GM18507 (cell line): ENCODE measurements around the gene FGF18.
"Not testable (repeated sequence)": the region's sequence is repeated elsewhere in the genome, so short reads cannot be mapped to it uniquely, and the experiment has no call there.

ENCODE experiments used
- DNase-seq: peaks from one replicate; pipeline ENCODE4 v3.0.0; 2011; ENCODE audit warnings: low read depth; ENCODE audit not compliant: insufficient read length; ENCODE audit errors: extremely low spot score
- FAIRE-seq: peaks from 2 replicates; lab custom pipeline; 2011; peaks lifted over from hg19 to GRCh38; lab: Jason Lieb, UNC

The FGF18 gene

DNA sequence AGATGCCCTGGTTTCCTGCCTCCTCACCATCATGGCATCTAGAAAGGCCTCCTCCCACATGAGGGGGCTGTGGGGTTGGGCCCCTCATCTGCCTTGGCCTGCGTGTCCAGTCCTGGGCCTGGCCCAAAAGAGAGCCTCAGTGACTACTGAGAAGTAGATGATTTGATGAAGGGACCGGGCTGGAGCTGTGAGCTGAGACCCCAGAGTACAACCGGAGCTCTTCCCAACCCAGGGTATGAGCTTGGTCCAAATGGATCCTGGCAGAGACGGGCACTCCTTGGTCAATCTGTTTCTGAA, 62.9 kb downstream of the FGF18 start:
- DNase-seq (no peak), FAIRE-seq (no peak)

- FAIRE-seq (no peak), DNase-seq (no peak)
Observed at GRCh38 chr5:171483551-171484135, 64.2 kb downstream of the FGF18 start.

GRCh38 chr5:171484460-171484899, 65.0 kb downstream of the FGF18 start:
- FAIRE-seq (no peak), DNase-seq (peak; percentile 20)

DNA sequence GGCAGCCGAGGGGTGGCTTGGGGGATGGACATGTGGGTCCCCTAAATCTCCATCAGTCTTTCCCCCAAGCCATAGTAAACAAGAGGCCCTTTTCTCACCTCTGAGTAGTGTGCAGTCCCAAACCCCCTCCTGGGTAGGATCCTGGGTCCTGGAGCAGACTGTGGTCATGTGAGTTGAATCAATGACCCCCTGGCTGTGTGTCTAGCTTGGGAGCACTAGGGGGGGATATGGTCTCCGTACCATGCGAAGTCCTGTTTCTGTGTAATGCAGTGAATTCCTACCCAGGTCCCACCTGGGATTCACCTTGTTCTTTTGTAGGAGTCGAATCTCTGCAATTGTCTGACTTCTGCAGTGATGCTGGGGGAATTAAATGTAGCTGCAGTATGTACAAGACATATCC, 66.2 kb downstream of the FGF18 start:
- DNase-seq, result no peak
- FAIRE-seq, result no peak

GRCh38 chr5:171486613-171487012, 67.2 kb downstream of the FGF18 start:
- FAIRE-seq, result no peak
- no peak for DNase-seq

DNA sequence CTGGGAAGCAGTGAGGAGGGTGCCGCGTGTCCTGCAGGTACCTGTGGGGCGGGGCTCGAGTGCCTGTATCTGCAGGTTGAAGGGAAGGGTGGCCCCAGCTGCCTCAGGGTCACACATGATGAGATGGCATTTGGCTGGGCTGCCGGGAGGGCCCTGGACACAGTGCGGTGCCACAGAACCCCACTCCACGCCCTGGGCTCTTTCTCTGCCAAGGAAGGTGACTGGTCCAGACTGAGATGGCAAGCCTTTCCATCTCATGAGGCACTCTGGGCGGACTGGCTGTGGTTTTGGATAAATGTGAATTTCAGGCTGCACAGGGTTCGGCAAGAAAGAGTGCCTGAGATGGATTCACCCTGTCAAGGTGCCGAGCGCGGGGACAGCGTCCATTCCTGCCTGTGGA, 69.4 kb downstream of the FGF18 start:
- no peak for FAIRE-seq
- no peak for DNase-seq

GRCh38 chr5:171492781-171493180, 73.3 kb downstream of the FGF18 start:
- no peak for DNase-seq

DNA sequence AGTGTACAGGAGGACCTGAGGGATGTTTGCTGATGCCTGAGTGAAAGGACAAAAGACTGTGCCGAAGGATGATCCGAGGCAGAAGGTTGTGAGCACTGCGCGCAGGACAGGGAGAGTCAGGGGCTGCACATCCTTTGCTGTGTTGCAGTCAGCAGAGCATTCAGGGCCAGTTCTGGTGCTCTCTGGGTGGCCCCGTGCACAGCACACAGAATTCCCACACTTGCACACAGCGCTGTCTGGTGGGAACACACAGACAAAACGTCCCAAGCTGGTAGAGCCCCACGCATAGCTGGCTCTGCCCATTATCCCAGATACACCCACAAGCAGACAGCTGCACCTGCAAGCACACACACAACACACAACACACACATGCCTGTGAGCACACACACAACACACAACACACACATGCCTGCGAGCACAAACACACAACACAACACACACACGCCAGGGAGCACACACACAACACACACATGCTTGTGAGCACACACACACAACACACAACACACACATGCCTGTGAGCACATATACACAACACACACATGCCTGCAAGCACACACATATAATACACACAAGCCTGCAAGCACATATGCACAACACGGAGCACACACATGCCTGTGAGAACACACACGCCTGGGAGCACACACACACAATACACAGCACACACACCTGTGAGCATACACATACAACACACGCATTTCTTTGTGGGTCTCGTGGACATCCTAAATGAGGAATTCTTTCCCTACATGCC, 74.4 kb downstream of the FGF18 start:
- no peak for FAIRE-seq

More at GRCh38 chr5:171492781-171493180, 73.3 kb downstream of the FGF18 start:
- no peak for FAIRE-seq

DNA sequence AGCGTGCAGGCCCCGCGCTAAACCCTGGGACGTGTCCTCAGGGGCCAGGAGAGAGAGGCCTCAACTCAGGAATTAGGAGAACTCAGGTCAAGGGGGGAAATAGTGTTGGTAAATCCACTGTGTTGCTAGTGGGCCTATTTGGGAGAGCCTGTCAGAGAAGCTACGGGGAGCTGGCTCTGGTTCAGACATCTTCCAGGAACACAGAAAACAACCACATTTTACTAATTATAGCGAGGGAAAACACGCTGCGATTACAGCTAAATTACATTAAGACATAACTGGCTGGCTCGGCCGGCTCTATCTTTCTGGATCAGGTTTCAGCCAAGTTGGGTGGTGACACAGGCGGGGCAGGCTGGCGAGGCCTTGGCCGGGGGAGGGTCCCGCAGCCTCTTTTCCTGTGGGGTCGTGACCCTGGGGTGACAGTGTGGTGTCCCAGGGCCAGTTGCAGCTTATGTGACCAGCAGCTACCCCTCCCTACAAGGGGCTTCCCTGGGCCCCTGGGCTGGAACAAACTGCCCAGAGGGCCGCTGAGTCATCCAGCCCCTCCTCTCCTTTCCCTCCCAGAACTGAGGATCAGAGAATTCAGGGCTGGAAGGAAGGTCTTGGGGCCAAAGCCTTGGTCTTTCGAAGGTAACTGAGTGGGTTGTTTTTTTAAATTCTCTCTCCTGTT, 75.1 kb downstream of the FGF18 start:
- FAIRE-seq (no peak), DNase-seq (no peak)

More for the DNA sequence above, 74.4 kb downstream of the FGF18 start:
- DNase-seq, result no peak

DNA sequence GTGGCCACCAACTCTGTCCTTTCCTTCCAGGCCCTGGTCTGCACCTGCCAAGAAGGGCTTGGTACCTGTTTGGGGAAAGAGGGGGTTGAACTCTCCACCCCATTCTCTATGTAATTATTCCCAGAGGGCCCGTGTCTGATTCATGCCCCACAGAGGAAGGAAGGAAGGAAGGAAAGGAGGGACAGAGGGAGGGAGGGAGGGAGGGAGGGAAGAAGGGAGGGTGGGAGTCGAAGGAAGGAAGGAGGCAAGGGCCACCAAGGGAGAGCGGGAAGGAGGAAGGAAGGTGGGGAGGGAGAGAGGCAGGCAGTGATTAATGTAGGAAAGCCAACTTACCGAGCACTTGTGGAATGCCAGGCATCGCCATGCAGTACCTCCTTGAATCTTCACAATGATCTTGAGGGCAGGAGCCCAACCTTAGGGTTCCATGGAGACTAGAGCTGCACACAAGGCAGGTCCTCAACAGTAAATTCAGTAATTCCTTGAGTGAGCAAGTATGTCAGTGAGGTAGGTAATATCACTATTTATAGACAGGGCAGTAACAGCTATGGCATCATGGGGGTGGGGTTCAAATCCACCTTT, 75.8 kb downstream of the FGF18 start:
- no peak for FAIRE-seq
- no peak for DNase-seq

DNA sequence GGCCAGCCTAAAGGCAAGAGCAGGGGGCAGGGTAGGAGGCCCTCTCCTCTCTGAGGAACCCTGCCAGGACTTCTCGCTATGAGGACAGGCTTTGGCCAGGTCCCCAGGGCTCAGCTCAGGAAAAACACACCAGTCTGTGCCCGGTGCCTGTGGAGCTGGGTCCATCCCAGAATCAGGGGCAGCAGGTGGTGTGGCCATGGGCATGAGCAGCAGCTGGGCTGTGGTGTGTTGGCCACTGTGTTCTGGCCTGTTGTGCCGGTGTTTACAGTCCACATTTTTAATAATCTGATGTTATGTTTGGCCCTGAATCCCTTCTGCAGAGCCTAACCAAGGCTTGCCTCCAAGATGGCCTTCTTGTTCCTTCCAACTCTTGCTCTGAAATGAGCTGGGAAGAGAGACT, 77.0 kb downstream of the FGF18 start:
- FAIRE-seq, result no peak

DNA sequence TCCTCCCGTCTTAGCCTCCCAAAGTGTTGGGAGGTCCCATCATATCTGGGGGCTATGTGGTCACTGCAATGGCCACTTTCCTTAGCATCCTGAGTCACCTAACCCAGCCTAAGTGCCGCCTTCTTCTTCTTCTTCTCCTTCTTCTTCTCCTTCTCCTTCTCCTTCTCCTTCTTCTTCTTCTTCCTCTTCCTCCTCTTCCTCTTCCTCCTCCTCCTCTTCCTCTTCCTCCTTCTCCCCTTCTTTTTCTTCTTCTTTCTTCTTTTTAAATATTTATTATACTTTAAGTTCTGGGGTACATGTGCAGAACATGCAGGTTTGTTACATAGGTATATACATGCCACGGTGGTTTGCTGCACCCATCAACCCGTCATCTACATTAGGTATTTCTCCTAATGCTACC, 78.0 kb downstream of the FGF18 start:
- DNase-seq, FAIRE-seq: not testable (repeated sequence)

More for the DNA sequence above, 77.0 kb downstream of the FGF18 start:
- no peak for DNase-seq

GRCh38 chr5:171498166-171498565, 78.7 kb downstream of the FGF18 start:
- DNase-seq, result no peak
- no peak for FAIRE-seq

- no peak for DNase-seq
- FAIRE-seq, result no peak
Observed at GRCh38 chr5:171499611-171500010, 80.2 kb downstream of the FGF18 start.

DNA sequence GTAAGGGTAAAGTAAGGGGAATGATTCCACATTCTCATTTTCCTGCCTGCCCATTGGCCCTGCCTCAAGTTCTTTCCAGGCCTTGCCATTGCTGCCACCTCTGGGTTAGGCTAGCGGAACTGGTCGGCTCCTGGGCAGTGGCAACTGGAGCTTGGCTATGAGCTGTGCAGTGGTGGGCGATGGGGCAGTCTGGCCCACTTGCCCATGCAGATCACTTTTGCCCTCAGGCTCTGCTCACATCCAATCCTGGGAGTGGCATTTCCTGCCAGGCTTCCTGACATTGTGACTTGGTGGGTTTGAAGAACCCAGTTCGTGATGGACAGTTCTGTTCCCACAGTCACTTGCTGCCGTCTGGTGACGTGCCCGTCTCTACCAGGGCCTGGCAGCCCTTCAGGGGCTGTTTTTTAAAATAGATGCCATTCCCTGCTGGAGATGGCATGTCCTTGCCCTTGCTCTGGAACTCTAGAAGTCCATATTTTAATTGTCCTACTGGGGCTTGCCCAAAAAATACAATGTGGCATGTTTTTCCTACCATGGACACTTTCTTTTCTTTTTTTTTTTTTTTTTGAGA, 86.1 kb downstream of the FGF18 start:
- DNase-seq (no peak), FAIRE-seq (no peak)

- FAIRE-seq (no peak), DNase-seq (no peak)
Observed at GRCh38 chr5:171506951-171507350, 87.5 kb downstream of the FGF18 start.
